GM12801 (cell line): ENCODE results near the gene FDXR.

Source experiments
- TF ChIP-seq, protein P1 (sequence below): IDR thresholded peaks from one replicate; pipeline ENCODE4 v1.5.1; 2011; ENCODE audit warnings: control low read depth; ENCODE audit not compliant: insufficient read length; ENCODE audit errors: extremely low read depth

The FDXR gene

DNA sequence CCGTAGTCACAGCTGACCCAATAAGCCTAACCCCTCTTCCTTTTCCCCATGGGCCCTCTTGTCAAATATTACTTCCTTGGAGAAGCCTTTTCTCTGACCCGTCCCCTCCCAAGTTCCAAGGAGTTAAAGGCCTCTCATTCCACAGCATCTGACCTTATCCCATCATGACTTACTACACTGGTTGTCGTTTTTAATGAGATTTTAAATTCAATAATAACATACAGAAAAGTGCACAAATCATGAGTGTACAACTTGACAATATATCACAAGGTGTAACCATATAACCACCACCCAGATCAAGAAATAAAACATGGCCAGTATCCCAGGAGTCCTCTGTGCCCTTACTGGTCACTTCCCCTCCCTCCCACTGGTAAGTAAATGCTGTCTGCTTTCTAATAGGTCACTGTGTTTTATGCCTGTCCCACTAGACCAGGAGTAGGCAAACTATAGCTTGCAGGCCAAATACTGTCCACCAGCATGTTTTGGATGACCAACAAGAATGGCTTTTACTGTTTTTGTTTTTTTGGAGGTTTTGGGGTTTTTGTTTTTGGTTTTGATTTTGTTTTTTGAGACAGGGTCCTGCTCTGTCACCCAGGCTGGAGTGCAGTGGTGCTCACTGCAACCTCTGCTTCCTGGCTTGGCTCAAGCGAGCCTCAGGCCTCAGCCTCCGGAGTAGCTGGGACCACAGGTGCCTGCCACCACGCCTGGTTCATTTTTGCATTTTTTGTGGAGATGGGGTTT lies 1.2 kb upstream of the FDXR start:
- TF ChIP-seq, protein P1, sequence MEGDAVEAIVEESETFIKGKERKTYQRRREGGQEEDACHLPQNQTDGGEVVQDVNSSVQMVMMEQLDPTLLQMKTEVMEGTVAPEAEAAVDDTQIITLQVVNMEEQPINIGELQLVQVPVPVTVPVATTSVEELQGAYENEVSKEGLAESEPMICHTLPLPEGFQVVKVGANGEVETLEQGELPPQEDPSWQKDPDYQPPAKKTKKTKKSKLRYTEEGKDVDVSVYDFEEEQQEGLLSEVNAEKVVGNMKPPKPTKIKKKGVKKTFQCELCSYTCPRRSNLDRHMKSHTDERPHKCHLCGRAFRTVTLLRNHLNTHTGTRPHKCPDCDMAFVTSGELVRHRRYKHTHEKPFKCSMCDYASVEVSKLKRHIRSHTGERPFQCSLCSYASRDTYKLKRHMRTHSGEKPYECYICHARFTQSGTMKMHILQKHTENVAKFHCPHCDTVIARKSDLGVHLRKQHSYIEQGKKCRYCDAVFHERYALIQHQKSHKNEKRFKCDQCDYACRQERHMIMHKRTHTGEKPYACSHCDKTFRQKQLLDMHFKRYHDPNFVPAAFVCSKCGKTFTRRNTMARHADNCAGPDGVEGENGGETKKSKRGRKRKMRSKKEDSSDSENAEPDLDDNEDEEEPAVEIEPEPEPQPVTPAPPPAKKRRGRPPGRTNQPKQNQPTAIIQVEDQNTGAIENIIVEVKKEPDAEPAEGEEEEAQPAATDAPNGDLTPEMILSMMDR = no peak

- TF ChIP-seq, protein P1 = no peak
These were observed 461 bp upstream of the FDXR start for GRCh38 chr17:74873037-74873873.

- TF ChIP-seq, protein P1 = no peak
These were observed 1.3 kb downstream of the FDXR start for GRCh38 chr17:74871356-74872076.

GRCh38 chr17:74870512-74870911 lies 2.3 kb downstream of the FDXR start:
- TF ChIP-seq, protein P1 = no peak

- TF ChIP-seq, protein P1 = no peak
These were observed 3.9 kb downstream of the FDXR start for GRCh38 chr17:74868908-74869255.

DNA sequence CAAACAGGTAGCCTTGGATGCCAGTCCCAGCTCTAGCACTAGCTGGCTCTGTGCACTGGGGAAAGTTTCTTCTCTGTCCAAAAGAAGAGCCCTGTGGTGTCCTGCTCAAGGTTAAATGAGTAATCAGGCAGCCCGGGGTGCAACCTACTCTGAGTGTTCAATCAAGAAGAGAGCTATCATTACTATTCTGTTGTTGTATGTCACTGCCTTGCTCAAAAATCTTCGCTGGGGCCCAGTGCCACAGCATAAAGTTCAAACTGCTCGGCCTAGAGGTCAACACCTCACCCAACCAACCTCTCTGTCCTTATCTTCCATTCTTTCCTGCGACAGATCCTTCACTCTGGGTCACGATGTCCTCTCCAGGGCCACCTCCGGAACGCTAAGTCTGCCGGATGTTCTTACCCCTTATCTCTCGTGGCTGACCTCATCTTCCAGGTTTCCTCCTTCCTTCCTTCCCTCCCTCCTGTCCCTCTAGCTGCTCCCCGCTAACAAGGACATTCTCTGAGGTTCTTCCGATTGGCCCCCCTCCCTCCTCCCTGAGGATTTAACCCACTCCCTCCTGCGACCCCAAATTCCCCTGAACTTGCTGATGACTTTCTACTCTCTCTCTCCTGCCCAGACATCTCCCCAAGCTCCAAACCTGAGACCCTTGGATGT lies 4.4 kb downstream of the FDXR start:
- TF ChIP-seq, protein P1 = no peak
